Right ventricle myocardium superior (tissue), 1 donor: ENCODE data around the gene ELK1. TPM values are rescaled to one million over a fixed set of nuclear protein-coding genes. Genes with fewer than 3 reads are reported as not detected.
"Not testable (repeated sequence)": the region's sequence is repeated elsewhere in the genome, so short reads cannot be mapped to it uniquely, and the experiment has no call there.

Experiments
- ATAC-seq: fragments of 200-7000 bp; cut with Tn5 transposase; one replicate; pipeline ENCODE4 v1.9.1; 2020; ENCODE audit warnings: mild to moderate bottlenecking; ENCODE audit not compliant: poor library complexity
- DNase-seq: peaks from one replicate; pipeline ENCODE4 v3.0.0-alpha.2; 2020
- intact Hi-C: fragments of 100-400 bp; cut with DNase I; formaldehyde crosslinking; loops from one replicate; pipeline ENCODE4 v1.11.2; 2022
- long read RNA-seq: library from polyadenylated mRNA; unstranded; transcript quantifications from one replicate; pipeline ENCODE4 v2.0.0, GENCODE V29; 2021
- total RNA-seq: library from RNA; stranded (reverse); fragmentation: NEBNext Ultra II Directional; extraction: Animal tissue kit (Norgen Biotek cat#: 25700); gene quantifications from one replicate; pipeline ENCODE4 v1.2.1, GENCODE V29; 2021
- donor health status: DM: no; HTN: yes; CAD: no; lungs with severe emphysema.

Gene ELK1, protein sequence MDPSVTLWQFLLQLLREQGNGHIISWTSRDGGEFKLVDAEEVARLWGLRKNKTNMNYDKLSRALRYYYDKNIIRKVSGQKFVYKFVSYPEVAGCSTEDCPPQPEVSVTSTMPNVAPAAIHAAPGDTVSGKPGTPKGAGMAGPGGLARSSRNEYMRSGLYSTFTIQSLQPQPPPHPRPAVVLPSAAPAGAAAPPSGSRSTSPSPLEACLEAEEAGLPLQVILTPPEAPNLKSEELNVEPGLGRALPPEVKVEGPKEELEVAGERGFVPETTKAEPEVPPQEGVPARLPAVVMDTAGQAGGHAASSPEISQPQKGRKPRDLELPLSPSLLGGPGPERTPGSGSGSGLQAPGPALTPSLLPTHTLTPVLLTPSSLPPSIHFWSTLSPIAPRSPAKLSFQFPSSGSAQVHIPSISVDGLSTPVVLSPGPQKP
- 20.9 TPM for total RNA-seq
- long read RNA-seq, transcript ELK1-201 (6 exons, 2,695 nt), result major isoform, 10 of 37 reads
- long read RNA-seq, transcript ELK1-203 (7 exons, 2,258 nt), result minor isoform, 8 of 37 reads
- long read RNA-seq, partial matches to known transcripts, result 17 of 37 reads
- long read RNA-seq, other reads (novel, unspliced or antisense), result 1 of 37 reads

DNA sequence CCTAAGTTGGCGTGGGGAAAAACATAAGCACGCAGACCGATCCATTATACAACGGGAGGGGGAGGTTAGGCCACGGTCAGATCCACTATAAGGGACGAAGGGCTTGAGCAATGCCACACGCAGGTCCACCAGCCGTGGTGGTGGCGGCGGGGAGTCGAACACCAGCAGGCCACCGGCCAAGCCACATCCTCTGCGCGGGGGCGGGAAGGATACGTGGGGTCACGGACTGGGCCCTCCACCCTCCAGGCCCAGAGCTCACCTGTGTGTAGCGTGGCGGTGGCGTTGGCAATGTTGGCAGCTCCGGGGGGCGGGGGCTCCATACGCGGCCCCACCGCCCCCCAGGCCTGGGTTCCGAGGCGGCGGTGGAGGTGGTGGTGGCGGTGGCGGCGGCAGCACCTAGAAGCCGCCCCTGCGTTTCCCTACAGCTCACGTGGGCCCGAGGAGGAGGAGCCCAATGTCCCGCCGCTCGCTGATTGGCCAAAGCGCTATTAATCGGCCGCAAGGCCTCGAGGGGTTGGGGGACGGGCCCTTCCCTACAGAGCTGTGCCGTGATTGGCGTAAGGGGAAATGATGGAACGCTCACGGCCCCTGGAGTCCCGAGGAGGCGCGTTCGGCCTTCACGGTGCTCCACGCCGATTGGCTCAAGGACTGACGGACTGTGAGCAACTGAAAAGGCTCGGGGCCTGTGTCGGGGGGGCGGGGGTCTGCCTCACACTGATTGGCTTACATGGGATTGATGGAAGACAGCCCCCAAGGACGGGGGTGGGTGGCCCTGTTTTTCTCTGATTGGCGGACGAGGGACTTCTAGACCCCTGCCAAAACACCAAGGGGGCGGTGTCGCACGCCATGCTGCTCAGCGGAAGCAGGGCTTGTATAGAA, at the start of gene ELK1:
Gene ELK1 (minus strand): TSS at position 400 of the 879 bp plus-strand sequence. CDS start 9,122 bp downstream, outside the sequence.
- ATAC-seq (peak; percentile 95), DNase-seq (peak; percentile 96)
- intact Hi-C loops, result loop anchor here (10.0 kb wide), 1 partner anchor 374 kb away; no protein-coding TSS in a partner anchor

DNA sequence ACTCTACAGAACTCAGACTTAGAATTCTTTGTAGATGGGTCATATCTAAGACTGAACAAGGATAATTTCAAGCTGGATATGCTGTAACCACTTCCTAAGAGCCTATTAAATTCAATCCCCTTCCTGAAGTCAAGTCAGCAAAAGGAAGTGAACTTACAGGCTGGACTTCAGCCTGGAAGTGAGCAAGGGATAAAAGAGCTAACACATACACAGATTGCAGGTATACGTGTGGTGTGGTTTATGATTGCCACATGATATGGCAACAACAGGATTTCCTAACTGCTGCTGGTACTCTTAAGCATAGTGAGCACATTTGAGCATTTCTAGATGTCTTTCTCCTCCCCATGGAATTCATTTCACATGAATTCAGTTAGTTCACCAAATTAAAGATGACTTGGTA, 46.8 kb upstream of the ELK1 start:
- no peak for DNase-seq
- intact Hi-C loops, result no loop called here
- ATAC-seq, result no peak

DNA sequence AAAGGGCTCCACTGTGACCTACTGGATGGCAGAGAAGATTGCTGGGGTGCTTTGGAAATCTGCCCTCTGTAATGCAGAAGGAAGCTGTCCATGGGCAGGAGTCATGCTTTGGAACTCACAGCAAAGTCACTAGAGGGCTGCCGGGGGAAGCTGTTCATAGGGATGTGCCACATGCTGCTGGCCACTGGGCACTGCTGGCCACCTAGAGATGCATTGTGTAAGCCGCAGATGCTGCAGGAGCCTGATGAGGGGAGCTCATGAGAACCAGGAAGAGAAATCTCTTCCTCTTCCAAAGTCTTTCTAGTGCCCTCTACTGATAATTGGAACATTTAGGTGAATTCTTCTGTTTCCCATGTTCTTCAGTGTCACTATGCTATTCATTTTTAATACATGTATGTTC, 39.8 kb upstream of the ELK1 start:
- intact Hi-C loops, result no loop called here
- DNase-seq (no peak), ATAC-seq (no peak)

DNA sequence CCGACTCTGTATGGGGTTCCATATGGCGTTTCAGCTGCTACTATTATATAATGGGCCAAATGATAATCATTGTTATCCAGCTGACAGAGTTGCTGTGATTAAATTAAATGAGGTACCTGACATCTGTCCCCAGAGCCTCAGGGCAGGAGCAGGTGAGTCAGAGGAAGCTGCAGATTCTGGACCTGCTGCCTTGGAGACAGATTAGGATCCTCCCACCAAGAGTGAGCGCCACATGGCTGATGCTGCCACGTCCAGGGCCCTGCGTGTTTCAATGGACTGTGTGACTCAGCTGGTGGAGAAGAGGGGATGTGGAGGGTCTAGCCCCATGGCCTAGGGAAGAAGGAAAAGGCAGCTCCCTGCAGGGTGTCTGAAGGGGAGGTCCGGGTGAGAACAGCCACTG, 36.9 kb upstream of the ELK1 start:
- intact Hi-C loops, result no loop called here
- no peak for DNase-seq
- no peak for ATAC-seq

DNA sequence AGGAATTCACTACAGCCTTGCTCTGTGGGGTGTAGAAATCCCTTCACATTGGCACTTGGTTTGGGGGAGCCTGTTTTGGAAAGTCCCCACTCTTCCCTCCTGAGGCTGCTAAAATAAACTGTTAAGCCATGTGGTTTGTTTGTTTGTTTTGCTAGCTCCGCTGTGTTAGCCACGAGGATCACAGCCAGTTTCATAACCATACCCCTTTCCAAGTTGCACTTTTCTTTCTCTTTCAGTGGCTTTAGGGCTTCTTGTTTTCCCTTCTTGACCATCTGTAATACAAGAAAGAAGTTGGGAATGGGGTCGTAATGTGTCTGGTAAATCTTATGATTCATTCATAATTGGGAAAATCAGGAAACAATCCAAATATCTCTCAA, 33.5 kb upstream of the ELK1 start:
- intact Hi-C loops, result no loop called here
- no peak for ATAC-seq
- no peak for DNase-seq

DNA sequence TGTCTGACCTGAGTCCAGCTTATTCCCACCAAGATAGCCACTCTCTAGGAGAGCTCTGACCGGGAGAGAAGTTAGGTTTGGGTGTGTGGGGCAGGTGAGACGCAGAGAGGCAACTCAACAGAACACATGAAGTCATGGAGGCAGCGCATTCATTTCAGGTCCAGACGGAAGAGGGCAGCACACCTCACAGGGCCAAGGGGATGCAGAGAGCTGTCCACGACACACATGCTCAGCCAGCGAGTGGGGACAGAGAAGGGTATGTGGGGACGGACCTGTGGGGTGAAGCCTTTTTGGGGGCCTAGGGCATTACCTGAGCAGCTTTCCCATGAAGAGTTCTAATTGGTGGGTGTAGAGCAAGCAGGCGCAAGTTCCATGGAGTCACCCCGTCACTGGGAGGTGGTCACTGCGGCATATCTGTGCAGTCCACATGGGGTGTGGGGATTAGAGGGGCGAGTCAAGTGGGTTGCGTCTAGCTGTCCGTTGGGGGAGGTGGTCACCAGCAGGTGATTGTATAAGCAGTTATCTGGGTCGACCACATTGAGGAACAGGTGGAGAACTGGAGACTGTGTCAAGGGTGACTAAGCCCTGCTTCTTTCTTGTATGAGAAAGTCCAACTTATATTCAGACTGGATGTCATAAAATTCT, 32.9 kb upstream of the ELK1 start:
- no peak for DNase-seq
- ATAC-seq, result no peak
- intact Hi-C loops, result no loop called here

DNA sequence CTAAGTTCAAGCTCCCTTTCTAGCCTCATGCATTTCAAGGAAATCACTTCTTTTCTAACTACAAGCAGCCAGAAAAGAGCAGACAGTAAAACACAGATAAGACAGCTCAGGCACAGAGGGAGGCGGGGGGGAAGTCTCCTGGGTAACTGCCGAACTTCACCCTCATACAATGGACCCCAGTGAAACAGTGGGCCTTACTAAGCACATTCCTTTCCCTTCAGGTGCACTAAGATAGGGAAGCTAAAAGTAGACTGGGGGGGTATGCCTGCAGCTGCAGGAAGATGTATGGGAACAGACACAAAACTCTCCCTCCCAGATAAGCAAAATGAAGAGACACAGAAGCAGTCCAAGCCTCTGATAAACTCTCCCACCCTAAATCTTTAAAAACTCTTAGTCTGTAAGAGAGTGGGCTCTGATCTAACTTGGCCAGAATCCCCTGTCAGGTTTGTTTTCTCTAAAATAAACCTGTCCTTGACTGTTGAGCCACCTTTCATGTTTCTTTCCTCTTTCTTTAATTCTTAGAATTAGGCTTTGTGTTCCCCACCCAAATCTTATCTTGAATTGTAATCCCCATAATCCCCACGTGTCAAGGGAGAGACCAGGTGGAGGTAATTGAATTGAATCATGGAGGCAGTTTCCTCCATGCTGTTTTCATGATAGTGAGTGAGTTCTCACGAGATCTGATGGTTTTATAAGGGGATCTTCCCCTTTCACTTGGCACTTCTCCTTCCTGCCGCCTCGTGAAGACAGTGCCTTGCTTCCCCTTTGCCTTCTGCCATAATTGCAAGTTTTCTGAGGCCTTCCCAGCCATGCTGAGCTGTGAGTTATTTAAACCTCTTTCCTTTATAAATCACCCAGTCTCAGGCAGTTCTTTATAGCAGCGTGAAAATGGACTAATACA, 25.8 kb upstream of the ELK1 start:
- intact Hi-C loops, ATAC-seq, DNase-seq: not testable (repeated sequence)

DNA sequence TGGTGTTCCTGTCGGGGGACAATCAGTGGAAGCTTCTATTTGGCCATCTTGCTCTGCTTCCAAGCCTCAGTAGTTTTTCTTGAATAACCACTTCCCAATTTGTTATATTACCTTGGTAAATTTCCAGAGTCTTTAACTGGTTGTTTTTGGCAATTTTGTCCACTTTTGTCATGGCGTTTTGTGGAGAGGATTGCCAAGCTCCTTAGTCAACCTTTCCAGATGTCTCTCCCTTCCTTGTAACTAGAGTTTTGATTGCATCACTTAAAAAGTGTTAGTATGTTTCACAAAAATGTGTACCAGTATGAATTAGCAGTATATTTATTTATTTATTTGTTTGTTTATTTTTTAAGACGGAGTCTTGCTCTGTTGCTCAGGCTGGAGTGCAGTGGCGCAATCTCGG, 24.4 kb upstream of the ELK1 start:
- no peak for DNase-seq
- intact Hi-C loops, result no loop called here
- no peak for ATAC-seq

DNA sequence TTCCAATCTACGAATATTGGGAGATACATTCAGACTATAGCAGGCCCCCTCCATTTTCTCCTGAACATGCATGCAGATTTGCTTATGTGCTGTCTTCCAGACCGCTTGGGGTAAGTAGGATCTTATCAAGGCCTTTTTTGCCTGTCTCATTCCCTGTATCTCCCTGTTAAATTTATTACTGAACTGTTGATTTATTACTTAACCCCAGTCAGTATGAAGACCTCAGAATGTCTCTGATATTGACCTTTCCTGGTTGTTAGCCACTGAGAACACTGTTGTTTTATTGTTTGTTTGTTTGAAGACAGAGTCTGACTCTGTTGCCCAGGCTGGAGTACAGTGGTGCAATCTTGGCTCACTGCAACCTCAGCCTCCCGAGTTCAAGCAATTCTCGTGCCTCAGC, 15.4 kb upstream of the ELK1 start:
- DNase-seq, ATAC-seq, intact Hi-C loops: not testable (repeated sequence)

DNA sequence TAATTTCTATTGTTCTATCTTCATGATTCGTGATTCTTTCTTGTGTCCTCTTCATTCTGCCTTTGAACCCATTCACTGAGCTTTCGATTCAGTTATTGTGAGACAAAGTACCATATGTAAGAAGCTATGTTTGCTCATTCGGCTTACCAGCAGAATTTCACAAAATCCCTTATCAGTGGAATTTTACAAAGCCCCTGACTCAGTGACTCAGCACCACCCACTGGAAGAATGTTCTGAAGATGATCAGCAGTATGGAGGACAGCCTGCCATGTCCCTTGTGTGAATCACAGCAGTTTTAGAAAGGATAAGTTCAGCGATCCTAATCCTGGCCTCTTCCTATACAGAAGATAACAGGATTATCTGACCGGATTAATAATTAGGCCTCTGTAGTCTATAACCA, 14.4 kb upstream of the ELK1 start:
- DNase-seq, result no peak
- no peak for ATAC-seq
- intact Hi-C loops, result no loop called here

DNA sequence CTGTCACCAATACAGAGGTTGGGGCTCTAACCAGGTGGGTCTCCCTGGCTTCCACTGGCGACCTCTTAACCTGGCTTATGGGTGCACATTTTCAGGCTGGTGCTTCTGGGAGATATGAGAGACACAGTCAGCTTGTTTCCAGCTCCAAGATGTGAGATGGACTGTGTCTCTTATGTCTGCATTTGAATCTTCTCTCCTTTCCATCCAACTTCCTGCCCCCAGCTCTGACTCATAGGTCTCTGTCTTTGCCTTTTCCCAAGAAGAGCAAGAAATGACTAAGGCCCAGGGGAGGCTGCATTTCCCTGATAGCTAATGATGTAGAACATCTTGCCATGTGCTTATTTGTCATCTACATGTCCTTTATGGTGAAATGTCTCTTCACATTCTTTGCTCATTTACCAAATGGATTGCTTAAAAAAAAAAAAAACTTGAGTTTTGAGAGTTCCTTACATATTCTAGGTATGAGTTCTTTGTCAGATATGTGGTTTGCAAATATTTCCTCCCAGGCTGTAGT, 11.8 kb upstream of the ELK1 start:
- ATAC-seq, result no peak
- intact Hi-C loops, result no loop called here
- no peak for DNase-seq

DNA sequence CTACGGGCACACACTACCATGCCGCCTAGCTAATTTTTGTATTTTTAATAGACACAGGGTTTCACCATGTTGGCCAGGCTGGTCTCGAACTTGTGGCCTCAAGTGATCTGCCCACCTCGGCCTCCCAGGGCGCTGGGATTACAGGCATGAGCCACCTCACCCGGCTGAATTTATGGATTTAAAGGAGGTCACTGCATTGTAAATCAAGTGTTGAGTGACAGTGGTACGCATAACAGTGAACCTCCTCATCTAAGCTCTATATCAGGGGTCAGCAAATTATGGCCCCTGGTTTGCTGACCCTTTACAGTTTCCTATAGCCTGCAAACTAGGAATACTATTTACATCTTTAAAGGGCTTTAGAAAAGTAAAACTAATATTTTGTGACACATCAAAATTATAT, 11.2 kb upstream of the ELK1 start:
- intact Hi-C loops, result no loop called here
- DNase-seq (no peak), ATAC-seq (no peak)

DNA sequence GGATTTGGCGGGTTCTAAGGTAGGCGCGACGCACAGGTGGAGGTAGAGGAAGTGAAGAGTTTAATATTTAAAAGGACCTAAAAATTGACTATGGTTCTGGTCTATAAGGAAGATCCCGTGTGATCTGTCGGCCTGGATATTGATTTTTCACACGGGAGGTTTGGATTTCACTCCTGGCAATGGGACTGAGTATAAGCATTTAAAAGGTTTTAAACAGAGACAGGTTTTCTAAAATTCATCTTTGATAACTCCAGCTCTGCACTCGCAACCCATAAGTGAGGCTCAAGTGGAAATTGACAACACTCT, 9.0 kb upstream of the ELK1 start:
- ATAC-seq, result no peak
- intact Hi-C loops, result loop anchor here (10.0 kb wide), 1 partner anchor 365 kb away; no protein-coding TSS in a partner anchor
- DNase-seq, result no peak

DNA sequence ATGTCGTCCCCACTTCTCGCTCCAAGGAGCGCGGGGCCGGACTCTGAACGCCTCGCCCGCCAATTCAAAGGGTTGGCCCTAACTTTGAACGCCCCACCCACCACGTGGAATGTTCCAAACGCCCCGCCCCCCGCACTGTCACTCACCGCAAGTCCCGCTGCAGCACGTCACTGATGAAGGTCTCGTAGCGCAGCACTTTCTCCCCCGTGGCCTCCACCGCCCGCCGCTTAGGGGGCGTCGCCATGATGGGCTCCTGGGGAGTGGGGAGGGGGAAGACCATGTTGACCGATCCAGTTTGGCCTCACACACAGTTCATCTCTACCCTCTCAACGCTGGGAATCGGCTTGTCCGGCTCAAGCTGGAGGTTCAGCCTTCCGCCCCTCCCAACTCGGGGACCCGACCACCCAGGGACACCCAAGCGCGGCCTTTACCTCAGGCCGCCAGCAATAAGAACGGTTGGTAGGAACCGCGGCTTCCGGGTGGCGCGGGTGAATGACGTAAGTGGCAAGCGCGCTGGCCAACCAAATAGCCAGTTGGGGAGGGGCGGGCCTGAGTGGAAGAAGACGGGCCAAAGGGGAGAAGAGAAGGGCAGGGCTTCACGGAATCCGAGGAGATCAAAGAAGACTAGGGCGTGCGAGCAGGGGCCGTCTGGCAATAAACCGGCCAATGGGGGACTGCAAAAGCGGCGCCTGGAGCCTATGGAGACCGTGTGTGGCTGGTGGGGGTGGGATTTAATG, 8.5 kb upstream of the ELK1 start, which contains the start of gene UXT:
Gene UXT (minus strand): TSS at position 497 of the 737 bp plus-strand sequence. CDS start 253 bp downstream, at position 244.
- ATAC-seq (peak; percentile 97), DNase-seq (peak; percentile 94)
- intact Hi-C loops, result loop anchor here (10.0 kb wide), 1 partner anchor 366 kb away; no protein-coding TSS in a partner anchor

DNA sequence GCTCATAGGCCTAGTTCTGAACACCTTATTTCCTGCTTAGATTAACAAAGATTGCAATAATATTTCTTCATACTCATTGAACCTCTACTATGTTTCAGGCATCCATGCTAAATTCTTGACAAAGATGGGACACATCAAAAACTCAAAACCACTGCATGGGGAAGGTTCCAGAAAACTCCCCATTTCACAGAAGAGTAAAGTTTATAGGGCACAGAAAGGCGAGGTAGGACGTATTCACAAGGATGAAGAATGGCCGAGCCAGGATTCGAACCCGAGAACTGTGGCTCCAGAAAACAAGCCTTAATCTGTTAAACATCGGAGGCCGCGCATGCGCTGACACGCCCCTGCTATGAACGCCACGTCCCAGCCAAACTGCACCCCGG, 7.9 kb upstream of the ELK1 start:
- intact Hi-C loops, result loop anchor here (10.0 kb wide), 1 partner anchor 367 kb away; no protein-coding TSS in a partner anchor
- DNase-seq (no peak), ATAC-seq (no peak)

DNA sequence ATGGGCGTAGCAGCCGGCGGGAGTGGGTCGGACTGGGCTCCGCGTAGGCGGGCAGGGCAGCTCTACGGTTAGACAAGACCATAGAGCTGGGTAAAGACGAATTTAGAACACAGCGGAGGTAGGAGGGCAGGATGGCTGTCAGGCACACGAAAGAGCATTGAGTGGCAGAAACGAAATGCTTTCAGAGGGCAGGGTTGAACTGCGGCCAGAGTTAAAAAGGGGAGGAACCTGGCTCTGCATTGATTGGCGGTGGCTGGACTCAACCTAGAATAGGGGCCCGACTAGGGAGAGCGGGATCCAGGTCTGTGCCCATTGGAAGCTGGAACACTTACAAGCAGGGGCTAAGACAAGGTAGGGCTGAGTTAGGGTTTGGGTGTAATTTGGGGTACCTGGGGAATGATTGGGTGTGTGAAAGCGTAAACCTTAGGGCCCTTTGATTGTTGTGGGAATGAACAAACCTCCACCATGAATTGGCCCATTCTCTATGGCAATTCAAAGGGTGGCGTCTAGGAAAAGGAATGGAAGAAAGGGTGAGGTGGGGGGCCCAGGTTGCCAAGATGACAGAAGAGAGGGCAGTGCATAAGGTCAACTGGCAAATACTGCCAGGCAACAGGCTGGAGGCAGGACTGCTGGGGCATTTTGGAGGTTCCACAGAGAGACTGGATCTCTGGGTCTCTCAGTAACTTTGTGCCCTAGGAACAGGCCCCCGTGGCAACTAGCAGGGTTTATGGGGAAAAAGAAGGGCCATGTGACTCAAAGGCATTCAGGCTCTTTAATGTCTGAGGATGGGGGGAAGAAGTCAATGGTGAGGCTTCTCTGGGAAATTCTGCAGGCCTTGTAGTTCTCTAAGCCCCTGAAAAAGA, 911 bp upstream of the ELK1 start:
- intact Hi-C loops, result loop anchor here (10.0 kb wide), 1 partner anchor 374 kb away; no protein-coding TSS in a partner anchor
- no peak for DNase-seq
- ATAC-seq, result peak; percentile 41
